ENCODE measurements around the gene ZNF618.

ZNF618 gene

DNA sequence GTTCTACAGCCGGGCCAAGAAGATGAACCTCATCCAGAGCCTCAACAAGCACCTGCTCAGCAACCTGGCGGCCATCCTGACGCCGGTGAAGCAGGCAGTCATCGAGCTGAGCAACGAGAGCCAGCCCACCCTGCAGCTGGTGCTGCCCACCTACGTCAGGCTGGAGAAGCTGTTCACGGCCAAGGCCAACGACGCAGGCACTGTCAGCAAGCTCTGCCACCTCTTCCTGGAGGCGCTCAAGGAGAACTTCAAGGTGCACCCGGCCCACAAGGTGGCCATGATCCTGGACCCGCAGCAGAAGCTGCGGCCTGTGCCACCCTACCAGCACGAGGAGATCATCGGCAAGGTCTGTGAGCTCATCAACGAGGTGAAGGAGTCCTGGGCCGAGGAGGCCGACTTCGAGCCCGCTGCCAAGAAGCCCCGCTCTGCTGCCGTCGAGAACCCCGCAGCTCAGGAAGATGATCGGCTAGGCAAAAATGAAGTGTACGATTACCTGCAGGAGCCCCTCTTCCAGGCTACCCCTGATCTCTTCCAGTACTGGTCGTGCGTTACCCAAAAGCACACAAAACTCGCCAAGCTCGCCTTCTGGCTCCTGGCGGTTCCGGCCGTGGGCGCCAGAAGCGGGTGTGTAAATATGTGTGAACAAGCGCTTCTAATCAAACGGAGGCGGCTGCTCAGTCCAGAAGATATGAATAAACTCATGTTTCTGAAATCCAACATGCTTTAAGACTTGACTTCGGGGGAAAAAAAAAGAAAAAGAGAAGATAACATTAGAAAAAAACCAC lies 173.5 kb downstream of the ZNF618 start:
- DNase-seq = no peak

DNA sequence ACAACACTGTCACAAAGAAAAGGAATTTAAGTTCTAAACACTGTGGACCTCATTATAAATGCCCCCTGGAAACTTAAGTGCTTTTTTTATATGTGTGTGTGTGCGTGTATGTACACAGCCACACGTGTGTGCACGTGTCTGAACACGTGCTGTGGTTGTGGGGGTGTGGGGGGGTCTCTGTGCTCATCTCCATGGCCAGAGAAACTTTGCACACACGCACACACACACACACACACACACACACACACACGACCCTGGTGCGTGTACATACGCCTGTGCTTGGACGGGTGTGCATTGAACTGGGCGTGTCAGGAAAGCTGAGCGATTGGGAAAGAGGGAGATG lies 174.1 kb downstream of the ZNF618 start:
- DNase-seq = no peak

DNA sequence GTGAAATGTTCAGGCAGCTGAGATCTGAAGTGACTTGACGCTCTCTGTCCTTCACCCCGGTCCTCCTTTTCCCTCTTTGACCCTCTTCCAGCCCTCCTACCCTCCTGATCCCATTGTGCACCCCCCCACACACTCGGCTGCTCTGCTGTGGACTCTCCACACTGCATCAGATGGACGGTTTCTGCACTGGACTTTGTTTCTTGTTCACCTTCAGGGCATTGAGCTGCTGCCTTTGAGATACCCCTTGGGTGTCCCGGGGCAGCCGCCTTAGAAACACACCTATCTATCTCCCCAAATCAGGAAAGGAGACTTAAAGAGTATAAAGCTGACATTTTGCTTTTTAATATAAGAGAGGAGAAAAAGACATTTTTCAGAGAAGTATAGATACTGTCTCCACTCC lies 174.5 kb downstream of the ZNF618 start:
- DNase-seq = no peak

DNA sequence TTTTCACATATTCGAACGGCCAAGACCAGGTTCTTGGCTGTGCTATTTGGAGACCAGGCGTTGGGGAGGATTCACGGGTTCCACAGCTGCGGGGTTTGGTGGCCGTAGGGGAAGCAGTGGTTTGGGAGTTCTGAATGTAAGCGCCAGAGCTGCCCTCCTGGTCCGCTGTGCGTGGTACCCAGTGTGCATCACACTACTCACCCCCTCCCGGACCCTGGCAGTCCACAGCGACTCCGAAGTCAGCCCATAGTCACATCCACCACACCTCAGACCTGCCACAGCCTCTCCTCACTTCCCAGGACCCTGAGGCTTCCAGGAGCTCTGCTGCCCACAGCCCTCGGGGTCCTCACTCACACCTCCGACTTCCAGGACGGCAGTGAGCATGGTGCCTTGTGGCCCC lies 175.2 kb downstream of the ZNF618 start:
- DNase-seq = no peak

DNA sequence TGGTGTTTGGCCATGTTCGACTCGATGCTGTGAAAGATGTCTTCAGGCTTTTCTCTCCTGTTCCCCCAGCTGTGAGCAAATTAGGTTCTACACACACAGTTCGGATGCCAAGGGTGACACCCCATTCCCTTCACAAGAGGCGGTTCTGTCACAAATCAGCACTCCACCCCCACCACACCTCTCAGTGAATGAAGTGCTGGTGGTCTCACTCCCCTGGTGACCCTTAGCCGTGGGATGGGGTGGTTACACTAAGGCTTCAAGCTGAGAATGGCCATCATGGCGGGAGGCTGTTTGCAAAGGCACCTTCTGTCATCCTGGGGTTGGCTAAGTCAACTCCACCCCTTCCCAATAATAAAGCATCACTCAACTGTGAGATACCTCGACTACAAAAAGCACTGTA lies 175.6 kb downstream of the ZNF618 start:
- DNase-seq = no peak

DNA sequence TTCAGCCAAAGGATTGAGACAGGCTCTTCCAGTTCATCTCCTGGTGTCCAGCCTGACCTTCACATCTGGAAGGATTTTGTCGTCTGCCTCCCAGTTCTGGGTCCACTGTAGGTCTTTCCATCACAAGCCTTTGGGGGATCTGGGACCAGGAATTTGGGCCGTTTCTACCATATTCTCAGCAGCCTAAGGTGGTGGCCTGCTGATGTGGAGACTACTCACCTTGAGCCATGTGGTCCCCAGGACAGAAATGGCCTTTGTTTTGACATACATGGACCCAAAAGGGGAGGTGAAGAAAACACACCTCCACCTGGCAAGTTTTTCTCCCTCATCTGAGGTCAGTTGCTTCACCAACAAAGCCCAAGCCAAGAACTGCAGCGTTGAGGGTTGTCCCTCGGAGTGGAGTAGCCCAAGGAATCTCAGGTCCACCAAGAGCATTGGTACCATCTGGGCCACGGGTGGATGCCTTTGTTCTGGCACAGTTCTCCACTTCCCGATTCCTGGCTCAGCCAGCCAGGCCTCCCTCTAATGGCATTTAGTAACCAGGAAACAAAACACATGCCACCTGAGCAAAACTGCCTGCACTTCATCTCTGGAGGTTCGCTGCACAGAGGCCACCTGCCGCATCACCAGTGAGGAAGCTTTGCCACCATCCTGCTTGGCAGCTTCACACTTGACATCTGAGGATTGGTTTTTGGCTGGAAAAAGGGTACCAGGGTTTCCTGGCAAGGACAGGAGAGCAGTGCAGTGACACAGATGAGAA lies 177.3 kb downstream of the ZNF618 start:
- DNase-seq = no peak

DNA sequence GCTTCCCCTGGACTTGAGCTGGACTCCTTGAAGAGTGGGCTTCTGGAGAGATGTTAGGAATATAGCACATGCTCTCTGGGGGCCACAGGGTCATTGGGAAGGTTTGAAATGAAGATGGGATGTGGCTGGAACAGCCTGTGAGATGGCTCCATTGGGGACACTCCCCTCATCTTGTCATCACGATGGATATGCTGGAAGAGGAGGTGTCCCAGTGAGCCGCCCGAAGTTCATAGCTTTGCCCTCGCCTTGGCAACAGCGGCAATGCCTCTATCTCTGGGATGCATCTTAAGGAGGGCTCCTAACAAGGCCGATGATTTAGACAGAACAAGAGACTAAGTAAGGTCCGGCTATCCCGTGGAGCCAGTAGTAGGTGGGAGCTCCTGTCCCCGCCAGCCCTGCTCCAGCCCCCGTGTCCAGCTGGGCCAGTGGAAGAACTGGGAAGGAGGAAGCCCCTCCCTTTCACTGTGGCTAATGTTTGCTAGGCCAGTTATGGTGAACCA lies 178.1 kb downstream of the ZNF618 start:
- no peak for DNase-seq

DNA sequence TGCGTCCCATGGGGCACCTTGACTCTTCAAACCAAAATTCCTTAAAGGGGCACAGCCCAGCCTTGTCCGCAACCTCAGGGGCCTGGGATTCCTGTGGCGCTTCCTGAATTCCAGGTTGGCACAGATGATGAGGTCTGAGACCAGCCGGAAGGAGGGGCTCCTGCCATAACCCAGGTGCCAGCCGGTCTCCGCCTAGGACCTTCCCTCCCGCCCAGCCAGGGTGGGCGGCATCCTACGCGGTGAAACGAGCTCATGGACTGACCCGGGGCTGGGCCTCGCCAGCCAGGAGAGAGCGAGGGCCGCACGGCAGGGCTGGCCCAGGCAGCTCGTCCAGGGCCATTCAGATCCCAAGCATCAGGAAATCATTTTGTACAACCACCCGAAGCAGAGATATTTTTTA lies 179.0 kb downstream of the ZNF618 start:
- DNase-seq = no peak

DNA sequence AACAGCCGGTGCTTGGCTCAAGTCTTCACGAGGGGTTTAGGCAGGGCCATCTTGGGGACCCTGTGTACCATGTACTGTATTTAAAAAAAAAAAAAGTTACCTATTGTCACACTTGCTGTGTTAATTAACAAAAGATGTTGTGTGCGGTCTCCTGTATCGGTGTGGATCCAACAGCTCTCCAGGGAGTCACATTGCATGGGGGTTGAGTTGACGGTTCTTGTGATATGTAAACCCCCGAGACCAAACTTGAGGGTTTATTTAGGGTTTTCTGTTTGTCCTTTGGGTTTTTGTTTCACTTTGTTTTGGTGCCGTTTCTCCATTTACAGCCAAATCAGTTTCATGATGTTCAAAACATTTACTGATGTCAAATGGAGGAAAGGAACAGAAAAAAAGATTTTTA lies 179.8 kb downstream of the ZNF618 start:
- no peak for DNase-seq

DNA sequence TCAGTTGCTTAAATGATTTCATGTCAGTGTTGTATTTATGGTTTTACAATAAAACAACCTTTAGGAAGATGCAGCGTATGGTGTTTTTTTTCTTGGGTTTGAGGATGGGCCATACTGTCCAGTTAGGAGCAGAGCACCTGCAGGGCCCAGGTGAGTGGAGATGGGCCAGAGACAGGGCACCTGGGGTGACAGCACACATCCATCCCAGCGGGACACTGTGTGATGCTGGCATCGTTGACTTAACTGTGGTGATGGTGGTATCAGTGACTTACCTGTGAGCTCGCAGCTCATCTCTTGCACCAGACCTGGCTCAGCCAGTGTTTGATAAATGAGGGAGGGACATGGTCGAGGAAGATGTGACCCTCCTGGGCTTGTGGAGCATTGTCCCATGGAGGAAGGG lies 180.4 kb downstream of the ZNF618 start:
- no peak for DNase-seq

DNA sequence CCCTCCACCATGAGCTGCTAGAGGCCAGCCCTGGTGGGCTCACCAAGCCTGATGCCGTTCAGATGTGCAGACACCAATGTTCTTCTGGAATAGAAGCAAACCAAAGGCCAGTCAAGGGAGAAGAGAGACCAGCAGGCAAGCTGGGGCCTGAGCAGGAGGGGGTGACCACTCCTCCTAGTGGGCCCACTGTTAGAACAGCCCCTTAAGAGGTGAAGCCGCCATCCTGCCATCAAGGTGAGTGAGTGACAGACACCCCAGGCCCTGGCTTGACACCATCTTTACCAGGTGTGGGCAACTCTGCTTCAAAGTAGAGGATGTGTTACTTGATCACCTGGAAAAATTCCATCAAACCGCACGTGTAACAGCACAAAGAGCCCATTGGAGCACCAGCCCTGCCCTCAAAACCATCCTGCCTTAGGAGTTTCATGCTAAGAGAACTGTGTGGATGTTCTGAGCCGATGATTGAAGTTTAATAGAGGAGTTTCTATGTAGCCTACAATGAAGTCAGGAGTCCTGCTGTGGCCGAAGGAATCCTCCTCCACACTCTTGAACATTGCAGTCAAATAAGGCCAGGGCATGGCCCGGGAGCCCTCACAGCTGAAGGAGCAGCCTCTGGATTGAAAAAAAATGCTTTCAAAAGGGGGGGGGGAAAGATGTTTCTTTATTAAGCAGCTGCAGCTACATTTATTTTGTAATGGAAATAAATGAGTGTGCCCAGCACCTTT lies 181.2 kb downstream of the ZNF618 start:
- DNase-seq = no peak

DNA sequence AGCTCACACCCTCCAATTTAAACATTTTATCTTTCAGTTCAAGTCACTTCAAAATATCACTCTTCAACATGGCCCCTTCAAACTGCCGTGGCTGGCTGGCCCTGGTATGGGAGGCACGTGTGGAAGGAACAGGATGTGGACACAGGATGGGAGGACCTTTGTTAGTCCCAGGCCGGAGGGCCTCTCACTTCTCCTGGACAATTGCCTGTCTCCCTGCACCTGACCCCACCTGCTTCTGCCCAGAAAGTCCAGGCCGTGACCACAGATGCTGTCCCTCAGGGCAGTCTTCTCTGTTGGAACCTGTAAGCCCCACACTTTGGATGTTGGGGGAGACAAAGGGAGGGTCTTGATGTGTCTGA lies 182.6 kb downstream of the ZNF618 start:
- DNase-seq = no peak

DNA sequence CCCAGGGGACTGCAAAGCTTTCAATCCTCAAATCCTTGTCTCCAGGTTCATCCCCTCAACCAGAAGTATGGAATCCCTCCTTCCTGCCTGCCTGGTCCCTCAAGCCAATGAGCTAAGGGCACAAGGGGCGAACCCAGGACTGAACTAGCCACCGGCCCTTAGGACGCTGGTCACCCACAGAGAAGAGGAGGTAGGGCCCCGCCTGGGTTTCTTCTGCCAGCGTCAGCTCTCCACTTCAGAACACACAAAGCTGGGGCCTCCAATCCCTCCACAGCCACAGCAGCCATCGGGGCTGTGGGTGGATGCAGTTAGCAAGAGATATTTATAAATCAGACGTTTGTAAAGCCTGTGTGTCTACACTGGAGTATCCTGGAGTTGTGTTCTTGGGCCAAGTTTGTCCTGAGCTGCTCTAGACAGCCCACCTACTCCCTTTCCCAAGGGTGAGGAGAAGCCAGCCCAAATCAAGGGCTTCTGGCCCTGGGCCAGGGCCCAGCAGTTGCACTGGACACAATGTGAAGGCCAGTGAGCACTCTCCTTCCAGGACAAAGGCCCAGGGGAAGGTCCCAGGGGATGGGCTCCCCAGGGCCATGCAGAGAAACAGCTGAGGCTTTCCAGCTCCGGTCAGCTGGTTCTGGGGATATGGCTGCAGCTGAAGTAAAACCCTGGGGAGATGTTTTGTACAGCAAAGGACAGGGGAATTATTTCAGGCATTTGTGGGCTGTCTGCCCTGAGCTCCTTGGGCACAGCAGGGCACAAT lies 183.1 kb downstream of the ZNF618 start:
- DNase-seq = no peak

DNA sequence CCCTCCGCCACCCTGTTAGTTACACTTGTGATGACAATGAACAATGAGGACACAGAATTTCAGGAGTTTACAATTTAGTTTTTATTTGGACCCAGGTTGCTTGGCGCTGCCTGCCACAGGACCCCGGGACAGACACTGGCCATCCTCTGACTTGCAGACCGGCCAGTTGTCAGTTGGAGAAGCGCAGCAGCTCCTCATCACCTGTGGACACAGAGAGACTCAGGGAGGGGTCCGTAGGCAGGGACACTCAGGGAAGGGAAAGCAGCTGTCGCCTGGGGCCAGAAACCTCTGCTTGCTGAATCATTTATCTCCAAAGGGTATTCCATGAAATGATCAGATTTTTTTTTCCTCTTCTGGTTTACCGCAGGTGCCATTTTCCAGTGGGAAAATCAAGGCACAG lies 184.0 kb downstream of the ZNF618 start:
- no peak for DNase-seq

DNA sequence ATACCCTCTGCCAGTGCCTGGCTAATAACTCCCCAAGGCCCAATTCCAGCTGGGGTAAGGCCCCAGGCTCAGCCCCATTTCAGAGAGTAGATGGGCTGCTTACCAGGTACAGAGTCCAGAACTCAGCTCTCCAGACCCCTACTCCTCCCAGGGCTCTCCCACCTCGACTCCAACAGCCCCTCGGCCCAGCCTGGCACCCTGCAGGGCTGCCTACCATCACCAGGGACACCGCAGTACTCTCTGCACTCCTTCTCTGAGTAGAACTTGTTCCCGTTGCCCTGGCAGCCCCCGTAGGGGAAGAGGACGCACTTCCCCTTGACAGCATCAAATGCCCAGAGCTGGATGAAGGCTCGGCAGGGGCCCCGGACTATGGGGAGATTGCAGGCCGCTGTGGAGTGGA lies 184.6 kb downstream of the ZNF618 start:
- no peak for DNase-seq

DNA sequence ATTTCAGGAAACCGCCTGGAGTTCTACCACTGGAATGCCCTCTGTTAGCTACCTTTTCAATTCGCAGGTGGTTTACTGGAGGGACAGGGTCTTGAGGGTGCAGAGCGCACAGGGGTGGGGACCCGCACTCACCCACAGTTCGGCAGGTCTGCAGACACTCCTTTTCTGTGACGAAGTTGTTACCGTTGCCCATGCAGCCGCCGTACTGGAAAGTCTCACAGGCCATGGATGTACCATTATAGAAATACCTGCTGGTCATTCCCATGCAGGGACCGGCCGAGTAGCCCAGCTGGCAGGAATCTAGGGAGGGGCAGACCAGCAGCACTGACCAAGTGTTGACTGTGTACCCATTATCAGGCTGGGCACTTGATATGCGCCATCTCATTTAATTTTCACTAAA lies 185.2 kb downstream of the ZNF618 start:
- DNase-seq = no peak

DNA sequence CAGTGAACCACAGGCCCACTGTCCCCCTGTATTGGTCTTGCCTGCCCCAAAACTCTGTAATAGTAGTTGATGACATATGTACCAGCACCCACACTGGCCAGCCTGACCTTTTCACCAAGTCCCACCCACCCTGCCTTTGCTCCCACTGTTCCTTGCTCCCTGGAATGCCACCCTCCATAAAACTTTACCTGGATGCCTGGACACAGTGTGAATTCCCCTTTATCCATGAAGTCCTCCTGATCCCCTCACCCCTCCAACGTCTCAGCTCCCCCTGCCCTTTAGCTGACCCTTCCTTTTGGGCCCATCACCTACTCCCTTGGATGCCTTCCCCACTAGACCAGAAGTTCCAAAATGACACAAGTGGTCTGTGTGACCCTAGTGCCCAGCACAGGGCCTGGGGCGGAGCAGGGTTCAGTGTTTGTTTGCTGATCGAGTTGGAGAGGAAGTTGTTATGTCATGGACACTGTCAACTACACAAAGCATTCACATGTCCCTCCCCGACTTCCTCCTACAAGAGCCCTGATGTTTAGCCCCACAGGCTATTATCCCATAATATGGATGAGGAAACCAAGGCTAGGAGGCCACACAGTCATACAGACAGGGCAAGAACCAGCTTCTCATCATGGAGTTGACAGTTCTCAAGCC lies 185.8 kb downstream of the ZNF618 start:
- no peak for DNase-seq

DNA sequence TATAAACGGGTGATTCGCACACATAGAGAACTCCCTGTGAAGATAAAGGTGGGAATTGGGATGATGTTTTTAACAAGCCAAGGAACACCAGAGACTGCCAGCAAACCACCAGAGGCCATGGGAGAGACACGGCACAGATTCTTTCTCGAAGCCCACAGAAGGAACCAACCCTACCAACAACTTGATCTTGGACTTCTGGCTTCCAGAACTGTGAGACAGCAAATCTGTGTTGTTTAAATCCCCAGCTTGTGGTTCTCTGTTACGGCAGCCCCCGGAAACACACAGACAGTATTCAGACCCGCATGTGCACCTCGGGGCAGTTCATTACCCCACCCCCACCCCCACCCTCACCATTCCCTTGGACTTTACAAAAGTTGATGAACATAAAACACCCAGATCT lies 189.2 kb downstream of the ZNF618 start:
- no peak for DNase-seq

DNA sequence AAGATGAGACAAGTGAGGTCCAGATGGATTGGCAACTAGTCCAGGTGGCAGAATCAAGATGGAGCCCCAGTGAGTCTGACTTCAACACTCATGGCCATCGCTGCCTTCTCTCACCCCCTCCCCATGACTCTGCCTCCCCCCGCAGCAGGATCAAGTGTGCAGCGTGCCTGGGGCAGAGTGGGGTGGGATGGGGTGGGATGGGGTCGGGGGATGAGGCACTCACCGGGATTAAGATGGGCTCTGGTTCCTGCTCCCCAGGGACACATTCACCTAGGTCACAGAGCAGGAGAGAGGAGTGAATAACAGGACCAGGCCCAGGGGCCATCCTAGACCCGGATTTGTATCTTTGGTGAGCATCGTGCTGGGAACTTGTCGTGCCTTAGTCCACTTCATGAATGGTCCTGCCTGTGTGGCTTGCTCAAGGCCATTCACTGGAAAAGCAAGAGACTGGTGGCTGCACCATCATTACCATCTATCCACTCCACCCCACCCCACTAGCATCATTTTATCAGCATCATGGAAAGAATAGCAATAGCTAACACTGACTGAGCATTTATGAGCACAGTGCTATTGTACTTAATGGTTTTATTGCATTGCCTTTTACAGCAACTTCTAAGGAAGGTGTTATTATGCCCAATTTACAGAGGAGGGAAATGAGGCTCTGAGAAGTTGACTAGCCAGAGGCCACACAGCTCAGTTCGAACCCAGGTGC lies 193.5 kb downstream of the ZNF618 start:
- DNase-seq = no peak

DNA sequence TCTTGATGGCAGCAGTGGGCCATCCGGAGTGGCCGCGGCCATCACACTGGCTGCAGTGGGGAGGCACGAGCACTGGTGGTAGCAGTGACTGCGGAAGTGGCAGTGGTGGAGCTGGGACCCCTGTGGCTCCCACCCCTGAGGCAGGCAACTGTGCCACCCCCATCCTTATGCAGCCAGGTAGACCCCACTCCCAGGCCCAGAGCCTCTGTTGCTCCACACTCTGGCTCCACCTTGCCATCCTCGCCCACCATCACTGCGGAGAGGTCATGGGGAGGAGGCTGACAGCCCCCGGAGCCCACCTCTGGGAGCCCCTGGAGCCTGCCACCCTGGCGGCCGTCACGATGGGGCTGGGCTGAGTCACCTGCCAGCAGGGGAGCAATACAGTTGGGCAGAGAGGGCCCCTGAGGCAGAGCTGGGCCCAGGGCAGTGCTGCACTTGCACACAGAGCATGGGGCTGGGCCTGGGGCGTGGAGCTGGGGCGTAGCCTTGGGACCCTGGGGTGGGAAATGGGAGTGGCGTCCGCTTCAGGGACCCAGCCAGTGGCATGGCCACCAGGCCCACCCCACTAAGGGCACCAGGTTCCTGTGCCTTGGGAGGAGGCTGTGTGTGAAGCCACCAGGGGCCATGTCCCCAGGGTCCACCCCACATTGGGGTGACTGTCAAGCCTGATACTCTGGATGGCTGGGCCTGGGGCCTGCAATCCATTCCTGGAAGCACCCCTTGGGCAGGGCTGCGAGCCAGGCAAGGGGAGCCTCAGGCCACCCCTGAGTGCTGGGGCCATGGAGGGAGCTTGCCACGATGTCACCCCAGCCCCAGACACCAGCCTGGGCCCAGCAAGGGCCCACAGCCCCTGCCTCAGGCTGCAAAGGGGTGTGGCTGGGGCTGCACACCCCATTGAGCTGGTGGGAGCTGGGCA lies 194.3 kb downstream of the ZNF618 start:
- no peak for DNase-seq

Data from NCI-H2081 treated with DMSO at 0.1 percent for 48 hours (cell line).